M059J (cell line): ENCODE measurements around the gene PSMD14. TPM values are rescaled to one million over a fixed set of nuclear protein-coding genes. Genes with fewer than 3 reads are reported as not detected.

Experiments used
- DNase-seq: peaks from one replicate; pipeline ENCODE4 v3.0.0-alpha.2; 2012; ENCODE audit warnings: low read depth
- total RNA-seq: library from RNA; depleted of rRNA; stranded (reverse); fragments of >200 nt; shearing (Covaris generic); gene quantifications from 2 replicates; pipeline ENCODE4 v1.2.3, GENCODE V29; 2014

Gene PSMD14
- total RNA-seq, 1 experiment from 2014 or later, result 166 TPM

- no peak for DNase-seq
Observed at GRCh38 chr2:161382747-161383146, 74.5 kb downstream of the PSMD14 start.

DNA sequence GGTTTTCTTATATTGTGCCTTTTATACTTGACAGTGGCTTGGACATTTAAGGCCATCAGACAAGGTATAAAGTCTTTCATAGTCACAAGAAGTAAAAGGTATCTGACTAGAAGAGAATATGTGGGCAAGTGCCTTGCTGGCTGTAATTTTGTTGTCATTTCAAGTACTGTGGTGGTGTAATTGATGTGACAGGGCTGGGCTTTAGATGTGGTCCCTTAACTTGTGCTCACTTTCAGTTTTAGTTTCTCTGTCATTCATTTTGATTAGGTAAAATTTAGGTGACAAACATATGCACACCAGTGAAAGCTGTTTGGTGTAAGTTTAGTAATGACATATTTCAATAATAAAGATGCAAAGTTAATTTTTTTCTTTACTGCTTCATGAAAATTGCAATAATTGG, 76.6 kb downstream of the PSMD14 start:
- no peak for DNase-seq

GRCh38 chr2:161386228-161386824, 78.1 kb downstream of the PSMD14 start:
- no peak for DNase-seq

DNA sequence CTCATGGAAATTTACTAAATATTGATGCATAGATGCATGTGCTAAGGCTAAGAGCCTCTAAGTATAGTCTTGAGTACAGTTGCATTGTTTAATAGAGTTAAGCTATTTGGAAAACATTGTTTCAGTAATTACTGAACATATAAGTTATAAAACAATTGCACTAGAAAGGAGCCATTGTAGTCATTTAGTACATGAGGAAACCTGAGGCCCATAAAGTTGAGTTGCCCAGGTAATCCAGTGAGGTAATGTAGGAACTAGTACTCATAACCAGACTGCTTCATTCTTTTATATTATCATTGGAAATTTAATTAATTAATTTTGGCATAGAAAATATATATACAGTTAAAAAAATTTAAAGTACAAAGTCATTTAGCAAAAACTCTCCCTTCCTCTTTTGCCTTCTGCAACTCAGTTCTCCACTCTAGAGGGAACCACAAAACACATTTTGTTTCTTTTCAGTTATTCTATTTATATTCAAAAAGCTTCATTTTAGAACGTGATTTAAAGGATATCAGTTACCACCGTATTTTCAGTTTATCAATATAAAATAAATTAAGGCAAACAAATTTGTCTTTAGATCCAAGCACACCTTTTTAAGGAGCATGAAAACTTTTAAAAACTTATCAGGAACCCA, 80.0 kb downstream of the PSMD14 start:
- DNase-seq, result no peak

GRCh38 chr2:161391737-161392506, 83.7 kb downstream of the PSMD14 start:
- DNase-seq, result no peak

DNA sequence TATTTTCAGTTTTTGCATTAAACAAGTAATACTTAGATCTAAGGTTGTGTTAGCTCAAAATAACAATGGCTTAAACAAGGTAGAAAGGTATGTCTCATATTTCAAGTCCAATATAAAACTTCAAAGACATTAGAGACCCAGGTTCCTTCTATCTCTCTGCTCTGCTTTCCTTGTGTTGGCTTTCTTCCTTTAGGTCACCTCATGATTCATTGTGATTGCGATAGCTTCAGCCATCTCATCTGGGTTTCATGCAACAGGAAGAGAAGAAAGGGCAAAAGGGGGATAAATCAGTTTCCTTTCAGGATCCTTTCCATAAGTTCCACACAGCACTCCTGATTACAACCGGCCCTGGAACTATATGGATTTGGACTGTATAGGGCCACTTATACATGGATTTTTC, 91.9 kb downstream of the PSMD14 start:
- no peak for DNase-seq

- DNase-seq, result no peak
Observed at GRCh38 chr2:161402297-161402696, 94.1 kb downstream of the PSMD14 start.

GRCh38 chr2:161406316-161406715, 98.1 kb downstream of the PSMD14 start:
- no peak for DNase-seq

- DNase-seq, result no peak
Observed at GRCh38 chr2:161407597-161407996, 99.4 kb downstream of the PSMD14 start.

DNA sequence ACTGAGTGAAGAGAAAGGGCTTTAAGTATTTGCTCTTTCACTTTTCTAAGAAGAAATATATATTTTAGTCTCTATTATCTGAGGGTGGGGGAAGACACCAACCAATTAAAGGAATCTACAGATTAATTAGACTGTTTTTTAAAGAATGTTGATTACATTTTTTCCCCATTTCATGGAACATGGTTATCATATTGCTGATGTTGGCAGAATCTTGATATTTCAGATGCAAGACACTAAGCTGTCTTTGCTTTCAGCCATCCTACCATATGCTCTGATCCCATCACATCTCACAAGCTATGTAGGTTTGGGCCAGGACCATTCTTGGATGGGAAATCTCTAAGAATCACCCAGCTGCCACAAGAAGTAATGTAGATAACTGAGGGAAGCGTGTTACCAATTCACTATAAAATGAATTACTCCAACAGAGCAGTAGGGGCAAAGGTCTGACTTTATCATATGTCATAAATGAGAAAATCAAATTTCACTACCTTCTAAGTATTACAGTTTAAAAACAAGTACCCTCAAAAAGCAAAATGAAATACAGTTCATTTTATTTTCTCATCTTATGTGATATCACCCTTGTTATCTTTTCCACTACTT, 101.2 kb downstream of the PSMD14 start:
- DNase-seq, result no peak

DNA sequence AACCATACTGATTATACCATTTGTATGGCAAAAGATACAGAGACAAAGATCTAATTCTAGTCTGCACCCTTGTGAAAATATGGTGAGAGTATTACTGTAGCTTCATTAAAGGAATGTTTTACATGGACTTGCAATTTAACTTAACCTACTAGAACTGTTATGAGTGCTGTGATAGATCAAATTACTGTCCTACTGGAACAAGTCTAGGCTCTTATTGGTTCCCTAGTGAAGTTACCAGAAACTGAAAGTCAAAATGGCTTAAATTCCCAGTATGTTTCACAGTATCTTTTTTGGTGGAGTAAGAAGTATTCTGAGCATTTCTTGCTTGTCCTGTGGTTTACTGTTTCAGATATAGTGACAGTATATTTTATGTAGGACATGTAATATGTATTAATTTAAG, 104.1 kb downstream of the PSMD14 start:
- peak; percentile 34 for DNase-seq

- peak; percentile 63 for DNase-seq
Observed at GRCh38 chr2:161414042-161415033, 106.1 kb downstream of the PSMD14 start.

DNA sequence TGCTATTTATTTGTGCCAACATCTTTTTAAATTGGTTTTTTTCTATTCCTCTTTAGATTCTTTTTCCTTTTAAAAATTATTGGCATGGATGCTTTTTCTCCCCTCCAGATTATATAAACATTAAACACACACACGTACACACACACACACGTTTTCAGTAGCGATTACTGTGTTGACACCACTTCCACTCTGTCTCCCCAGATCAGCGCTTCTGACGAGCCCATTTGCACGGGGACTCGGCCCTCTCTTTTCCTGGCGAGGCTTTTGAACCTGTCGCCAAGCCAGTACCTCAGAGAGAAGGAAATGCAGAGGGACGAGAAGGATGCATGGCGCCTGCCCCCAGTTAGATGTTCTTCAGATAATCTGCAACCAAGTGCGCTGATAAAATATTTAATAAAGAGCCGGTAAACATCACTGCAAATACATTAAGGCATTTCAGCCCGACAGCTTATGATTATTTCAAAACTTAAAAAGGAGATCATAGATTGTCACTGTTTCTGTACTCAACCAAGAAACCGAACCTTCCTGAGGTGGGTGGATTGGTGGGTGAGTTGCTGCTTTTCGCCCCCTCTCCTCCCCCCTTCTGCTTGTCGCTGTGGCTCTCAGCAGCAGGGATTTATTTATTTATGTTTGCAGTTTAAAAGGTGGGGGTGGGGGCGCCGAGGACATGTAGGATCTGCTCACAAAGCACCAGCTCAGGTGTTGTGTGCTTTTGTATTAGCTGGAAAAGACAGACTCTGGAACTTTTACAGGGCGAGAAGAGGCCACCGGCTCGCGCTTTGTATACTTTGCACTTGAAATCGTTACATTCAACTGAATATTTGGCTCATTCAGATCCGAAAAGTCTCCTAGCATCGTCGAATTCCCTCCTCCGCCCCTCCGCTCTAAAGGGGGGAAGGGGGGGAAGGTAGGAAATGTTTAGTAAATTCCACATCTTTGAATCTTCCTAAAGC, 107.1 kb downstream of the PSMD14 start:
- no peak for DNase-seq

DNA sequence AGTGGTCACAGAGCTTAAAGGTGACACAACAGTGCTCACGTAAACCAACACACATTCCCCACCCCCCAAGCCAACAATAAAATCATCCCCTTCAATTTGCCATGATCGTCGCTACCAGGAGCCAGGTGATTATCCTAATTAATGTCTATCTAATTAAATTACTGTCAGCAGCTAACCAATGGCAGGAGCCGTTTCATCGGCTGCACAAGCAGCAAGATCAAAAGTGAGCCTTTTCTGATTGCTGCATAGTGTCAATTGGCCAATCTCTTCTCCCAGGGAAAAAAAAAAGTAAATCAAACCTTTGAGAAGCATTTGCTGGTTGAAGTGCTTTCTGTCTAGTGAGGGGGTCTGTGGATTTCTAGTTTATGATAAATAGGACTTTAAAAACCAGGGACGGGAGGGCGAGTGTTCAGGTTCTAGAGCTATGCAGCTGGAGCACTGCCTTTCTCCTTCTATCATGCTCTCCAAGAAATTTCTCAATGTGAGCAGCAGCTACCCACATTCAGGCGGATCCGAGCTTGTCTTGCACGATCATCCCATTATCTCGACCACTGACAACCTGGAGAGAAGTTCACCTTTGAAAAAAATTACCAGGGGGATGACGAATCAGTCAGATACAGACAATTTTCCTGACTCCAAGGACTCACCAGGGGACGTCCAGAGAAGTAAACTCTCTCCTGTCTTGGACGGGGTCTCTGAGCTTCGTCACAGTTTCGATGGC, 107.9 kb downstream of the PSMD14 start, which contains the start of gene TBR1:
TBR1 (plus strand) TSS at position 311 of the 721 bp plus-strand sequence; CDS start at position 425, 114 bp downstream.
- DNase-seq, result no peak

DNA sequence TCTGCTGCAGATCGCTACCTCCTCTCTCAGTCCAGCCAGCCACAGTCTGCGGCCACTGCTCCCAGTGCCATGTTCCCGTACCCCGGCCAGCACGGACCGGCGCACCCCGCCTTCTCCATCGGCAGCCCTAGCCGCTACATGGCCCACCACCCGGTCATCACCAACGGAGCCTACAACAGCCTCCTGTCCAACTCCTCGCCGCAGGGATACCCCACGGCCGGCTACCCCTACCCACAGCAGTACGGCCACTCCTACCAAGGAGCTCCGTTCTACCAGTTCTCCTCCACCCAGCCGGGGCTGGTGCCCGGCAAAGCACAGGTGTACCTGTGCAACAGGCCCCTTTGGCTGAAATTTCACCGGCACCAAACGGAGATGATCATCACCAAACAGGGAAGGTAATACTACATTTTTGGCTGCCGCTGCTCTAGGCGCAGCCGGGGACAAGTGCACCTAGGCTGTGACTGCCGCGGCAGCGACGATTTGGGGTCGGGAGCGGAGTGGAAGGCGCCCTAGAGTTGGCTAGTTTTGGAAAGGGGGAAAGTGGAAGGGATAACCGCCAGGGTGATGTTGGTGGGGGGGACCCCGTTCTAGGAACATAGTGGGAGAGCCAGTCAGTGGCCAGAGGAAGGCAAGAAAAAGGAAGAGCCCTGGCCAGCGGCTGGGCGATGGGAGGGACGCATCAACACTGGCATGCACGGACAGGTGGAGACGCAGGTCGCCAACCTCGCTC, 108.6 kb downstream of the PSMD14 start:
- DNase-seq, result no peak

GRCh38 chr2:161417438-161418274, 109.4 kb downstream of the PSMD14 start:
- no peak for DNase-seq

DNA sequence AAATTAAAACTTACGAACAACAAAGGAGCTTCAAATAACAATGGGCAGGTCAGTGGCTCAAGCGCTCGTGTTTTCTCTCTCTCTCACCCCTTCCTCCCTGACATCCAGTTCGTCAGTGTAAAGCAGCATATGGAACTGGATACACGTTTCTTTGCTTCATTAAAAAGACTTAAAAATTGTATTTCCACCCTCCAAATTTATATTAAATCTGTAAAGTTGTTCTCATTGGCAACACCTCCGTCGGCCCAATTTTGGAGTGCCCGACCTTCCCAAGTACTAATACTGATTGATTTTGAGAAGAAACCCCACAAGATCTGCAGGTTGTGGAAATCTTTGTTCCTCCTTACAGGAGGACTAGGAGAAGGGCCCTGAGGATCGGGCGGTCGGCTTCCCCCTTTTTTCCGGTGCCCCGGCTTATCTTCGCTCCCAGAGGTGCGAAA, 110.1 kb downstream of the PSMD14 start:
- no peak for DNase-seq
